ENCODE measurements around the gene CIAO1.
"Not testable (repeated sequence)": the region's sequence is repeated elsewhere in the genome, so short reads cannot be mapped to it uniquely, and the experiment has no call there.

Gene CIAO1

DNA sequence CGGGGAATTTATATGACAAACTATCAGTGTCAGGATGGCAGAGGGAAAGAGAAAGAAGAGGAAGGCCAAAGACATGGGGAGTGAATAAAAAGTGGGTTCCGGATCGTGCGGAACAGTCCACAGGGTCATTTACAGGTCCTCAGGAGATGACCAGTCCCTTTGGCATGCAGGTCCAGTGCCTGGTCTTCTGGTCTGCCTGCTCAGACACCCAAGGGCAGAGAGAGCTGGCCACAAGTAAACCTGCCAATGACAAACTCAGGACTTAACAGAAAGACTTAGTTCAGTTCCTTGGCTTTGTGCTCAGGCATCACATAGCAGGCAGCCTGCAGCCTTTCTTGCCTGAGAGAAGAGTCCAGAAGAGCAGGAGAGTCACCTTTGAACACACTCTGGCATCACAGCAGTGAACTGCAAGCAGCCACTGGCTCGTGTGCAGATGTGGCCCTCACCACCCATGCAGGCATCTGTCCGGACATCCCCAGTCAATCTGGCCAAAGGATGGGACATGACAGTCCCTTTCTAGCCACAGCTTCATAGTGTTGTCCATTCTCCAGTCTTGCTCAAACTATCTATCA, 14.2 kb upstream of the CIAO1 start:
- DNase-seq: peak; percentile 72

DNA sequence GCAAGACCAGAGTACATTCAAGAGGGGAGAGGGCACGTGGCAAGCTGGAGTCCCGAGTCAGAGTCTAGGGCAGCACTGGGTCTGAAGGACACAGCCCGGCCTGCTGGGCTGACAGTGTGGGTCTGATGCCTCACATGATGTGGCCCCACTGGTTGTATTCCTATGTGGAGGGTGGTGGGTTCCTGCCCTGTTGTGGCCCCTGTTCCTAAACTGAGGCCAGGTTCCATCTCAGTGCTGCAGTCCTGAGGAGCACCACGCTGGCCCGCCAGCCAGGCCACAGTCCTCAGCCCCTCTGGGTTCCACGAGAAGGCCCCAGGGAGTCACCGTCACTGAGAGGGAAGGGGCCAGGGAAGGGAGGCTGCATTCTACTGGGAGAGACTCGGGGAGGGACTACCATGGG, 13.5 kb upstream of the CIAO1 start:
- no peak for DNase-seq

DNA sequence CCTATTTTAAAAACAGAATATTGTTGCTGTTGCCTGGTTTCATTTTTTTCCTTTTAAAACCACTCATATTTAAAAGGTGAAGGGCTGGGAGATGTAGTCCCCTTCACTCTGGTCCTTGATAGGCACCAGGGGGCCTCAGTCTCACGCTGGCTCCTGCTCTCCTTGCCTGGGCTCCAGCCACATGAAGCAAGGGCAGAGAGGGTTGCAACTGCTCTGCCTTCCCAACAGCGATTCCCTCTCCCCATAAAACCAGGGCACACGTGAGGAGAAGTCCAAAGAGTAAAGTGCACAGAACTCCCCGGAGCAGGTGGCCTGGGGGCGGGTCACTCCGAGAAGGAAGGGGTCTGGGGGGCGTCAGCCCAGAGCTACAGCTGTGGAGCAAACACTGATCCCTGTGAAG, 13.0 kb upstream of the CIAO1 start:
- no peak for DNase-seq

DNA sequence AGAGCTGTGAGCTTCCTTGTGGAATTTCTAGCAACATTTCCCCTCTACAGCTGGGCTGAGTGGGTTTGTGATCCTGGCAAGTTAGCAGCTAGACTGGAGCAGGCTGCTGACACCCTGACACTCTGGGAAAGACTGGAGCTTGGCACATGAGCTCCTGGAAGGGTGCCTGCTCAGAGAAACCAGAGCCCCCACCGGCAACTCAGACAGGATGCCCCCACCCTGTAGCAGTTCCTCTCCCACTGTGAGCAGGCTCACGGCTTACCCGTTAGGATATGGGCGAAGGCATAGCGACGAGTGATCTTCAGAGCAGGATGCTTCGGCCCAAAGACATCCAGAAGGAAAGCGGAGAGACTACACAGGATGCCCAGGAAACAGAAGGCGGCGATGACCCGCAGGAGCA, 11.5 kb upstream of the CIAO1 start:
- no peak for DNase-seq

DNA sequence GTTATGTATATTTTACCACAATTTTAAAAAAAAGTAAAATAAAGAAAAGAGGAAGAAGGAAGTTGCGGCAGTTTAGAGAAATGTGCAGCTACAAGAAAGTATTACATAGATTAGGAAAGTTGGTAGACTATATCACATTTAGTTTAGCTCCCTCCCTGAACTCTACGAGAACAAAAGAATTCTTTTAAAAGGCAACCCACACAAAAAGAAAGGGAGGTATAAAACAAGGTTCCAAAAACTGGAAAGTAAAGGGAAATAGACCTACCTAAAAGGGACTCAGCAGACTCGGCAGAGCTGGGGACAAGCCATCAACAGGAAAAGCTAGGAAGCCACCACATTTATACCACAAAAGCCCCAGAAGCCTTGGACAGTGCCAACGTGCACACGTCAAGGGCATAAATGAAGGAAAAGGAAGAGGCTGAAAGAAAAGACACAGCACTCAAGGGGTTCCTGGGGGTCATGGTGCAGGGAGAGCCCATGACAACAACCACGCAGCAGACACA, 9.4 kb upstream of the CIAO1 start:
- no peak for DNase-seq

DNA sequence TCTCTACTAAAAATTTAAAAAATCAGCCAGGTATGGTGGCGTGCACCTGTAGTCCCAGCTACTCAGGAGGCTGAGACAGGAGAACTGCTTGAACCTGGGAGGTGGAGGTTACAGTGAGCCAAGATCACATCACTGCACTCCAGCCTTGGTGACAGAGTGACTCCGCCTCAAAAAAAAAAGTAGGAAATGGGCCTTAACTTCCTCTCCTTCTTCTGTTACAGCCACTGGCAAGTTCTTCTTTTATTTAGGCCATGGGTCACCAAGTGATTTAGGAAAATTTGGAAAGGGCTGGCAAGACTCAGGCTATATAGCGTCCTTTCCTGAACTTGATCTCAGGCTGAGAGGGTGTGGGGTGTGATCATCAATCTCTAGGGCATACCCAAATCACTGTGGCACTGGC, 8.3 kb upstream of the CIAO1 start:
- not testable (repeated sequence) for DNase-seq

DNA sequence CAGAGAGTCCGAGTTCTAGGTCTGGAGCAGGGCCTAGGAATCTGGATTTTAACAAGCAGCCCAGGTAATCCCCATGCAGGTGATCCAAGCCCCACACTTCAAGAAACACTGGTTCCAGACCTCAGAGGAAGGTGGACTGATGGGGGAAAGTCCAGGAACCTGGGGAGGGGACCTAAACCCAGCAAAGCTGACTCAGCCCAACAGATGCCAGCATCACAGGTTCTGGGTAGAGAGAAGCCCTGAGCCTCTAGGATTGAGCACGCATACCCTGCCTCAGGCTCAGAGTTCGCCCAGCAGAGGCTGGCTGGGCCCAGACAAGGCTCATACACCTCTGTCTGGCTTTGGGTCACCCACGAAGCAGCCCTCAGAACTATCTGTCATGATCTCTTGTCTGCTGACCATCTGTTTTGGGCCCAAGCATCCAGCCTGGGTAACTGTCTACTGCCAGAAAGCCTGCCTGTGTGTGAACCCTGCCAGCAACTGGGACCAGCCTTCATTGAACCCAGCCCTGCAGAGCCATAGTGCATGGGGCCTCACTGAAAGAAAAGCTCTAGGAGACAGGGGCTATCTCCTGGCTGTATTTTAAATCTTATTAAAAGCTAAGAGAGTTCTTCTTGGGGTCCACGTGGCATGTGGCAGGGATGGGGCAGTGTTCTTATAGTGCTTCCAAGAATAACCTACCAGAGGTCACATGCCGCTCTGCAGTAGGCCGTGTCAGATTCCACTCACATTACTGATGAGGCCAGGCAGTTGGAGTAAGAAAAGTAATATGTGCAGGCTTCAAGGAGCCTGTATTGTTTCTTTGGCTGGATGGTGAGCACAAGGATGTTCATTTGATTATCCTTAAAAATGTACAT, 7.6 kb upstream of the CIAO1 start:
- no peak for DNase-seq

DNA sequence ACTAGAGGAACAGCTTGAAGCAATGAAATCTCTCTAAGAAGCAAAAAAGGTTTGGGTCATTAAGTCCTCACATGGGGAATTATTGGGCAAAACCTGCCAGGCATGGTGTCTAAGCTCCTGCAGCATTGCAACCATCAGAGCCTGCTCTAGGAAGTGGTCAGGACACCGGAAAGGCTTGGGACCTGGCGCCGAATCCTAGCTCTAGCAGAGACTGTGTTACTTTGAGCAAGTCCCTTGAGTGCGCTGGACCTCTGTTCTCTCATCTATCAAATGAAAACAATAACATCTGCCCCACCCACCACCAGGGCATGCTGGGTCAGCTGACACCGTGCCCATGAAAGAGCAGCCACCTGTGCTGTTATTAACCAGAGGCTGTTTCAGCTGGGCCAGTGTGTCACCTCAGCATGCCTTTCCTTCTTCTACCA, 6.5 kb upstream of the CIAO1 start:
- DNase-seq: no peak

DNA sequence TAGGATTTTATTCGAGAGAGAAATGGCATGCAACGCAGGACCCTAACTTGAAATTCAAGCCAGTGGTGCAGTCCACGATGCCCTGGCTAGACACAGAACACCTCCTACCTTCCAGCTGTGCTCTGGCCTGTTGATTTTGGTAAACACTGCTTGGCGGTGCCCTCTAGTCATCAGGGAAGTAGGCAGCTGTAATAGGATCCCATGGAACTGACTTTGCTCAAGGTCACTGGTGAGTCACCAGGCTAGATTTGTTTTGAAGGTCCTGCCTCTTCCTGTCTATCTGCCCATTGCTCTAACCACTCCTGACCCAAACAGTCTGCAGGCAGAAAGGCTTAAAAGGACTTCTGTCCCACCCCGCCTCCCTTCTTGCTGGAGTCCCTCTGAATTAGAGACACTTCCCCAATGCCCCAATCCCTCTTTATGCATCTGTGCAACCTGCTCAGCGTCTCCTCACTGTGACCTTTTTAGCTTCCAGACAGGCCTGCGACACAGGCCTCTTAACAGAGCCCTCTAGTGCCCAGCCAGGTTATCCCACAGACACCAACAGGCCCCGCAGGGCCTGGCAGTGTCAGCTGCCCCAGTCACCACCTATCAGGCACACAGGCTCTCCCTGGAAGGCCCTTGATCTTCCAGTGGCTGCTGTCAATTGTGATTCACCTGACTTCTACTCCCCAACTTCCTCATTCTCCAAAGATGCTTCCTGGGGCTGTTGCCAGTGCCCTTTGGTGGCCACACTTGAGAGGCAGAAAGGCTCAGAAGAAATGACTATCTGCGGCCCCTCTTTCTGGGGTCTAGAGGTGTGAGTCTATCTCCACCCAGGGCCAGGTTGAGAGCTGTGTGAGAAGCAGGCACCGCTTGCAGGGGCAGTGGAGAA, 5.4 kb upstream of the CIAO1 start:
- DNase-seq: peak; percentile 54

DNA sequence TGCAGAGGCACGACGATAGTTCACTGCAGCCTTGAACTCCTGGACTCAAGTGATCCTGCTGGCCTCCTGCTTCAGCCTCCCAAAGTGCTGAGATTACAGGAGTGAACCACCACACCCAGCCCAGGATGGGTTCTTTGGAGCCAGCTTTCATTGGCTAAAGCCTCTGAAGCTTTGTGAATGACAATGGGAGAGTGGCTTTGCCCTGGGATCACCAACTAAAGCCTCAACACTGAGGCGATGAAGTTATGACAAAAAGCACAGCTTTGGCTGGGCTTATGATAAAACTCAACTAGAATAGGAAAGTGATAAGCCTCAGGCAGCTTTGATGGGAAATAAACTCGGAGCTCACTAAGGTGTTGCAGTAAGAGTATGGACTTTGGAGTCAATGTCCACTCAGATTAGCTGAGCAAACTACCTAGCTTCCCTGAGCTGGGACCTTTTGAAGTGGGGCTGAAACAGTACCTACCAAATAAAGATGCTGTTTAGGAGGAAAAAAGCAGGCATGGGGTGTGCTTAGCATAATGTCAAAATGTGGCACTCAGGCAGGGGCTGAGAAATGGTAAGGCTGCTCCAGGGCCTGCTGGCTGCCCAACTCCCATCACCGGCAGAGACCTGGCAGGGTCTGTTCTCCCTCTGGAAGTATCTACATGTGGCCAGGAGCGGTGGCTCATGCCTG, 4.6 kb upstream of the CIAO1 start:
- no peak for DNase-seq

DNA sequence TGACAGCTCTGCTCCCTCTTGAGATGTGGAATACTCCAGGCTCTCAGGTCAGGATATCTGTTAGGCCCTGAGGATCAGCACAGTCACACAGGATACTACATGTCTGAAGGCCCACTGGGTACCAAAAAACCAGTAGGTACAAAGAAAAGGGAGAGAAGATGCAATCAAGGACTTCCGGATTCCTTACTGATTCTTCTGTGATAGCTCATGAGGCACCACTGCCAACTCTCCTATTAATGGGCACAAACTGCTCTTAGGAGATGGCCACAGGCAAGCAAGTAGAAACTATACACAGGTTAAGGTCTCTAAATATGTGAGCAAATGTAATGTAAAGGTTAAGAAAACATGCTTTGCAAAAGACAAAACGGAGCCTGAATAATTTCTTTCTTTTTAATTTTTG, 3.7 kb upstream of the CIAO1 start:
- DNase-seq: no peak

DNA sequence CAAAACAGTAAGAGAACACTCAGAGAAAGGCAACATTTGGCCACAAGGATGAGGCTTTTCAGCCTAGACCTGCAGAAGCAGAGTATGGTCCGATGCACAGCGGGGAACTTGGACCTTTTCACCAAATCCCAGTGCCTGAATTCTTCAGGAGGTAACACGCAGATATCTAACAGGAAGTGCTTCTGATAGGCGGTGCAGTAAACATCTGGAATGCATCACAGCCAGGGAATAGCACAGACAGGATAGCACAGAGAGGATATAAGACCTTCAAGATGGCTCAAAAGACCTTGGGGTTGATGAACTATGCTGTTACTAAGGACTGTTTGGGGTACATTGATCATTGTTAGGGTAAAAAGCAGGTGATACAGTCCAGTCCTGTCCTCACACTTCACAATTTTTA, 1.9 kb upstream of the CIAO1 start:
- DNase-seq: no peak

DNA sequence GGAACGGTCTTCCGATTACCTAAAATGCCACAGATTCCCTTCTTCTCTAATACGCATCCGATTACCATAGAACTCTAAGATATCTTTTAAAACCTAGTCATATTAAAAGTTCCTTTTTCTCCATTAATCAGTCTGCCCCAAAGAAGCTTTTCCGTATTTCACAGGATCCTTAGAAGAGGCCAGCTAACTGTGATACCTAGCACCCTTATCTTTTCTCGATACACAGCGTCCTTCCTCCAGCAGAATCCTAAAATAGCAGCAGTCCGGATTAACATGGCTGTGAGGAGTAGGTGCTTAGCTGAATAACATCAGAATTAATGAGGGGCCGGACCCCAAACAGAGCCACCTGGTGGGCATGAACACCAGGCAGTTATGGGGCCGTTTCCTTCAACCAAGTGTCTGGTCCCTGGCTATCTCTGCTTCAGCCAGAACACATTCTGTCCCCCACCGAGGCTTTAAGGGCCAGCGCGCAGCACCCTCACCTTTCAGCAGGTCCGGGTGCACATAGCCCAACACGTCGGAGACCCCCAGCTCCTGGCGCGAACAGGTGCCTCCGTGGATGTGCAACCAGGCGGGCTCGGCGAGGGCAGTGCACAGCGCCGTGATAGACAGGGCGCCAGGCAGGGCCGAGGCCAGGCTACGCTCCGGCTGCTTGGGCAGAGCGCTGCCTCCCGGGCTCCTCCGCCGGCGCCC, 1.2 kb upstream of the CIAO1 start:
- peak; percentile 60 for DNase-seq

DNA sequence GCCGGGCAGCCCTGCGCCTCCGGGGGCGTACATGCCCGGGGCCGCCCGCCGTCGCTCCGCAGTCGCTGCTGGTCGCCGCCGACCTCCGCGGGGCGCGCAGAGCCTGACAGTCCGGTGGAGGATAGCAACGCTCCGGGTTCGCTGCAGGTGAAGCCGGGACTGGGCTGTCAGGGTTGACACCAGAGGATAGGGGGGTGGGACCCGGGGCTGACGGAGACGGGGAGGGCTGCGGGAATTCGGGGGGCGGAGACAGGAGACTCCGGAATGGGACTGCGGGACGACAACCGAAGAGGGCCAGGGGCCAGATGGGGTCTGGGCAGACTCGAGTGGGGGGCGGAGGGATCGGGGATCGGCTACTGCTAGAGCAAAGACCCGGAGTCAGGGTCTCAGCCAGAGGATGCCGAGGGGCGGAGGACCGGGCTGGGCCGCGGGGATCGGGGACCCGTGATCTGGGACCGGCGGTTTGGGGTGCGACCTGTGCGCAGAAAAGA, 631 bp upstream of the CIAO1 start:
- DNase-seq: peak; percentile 68

DNA sequence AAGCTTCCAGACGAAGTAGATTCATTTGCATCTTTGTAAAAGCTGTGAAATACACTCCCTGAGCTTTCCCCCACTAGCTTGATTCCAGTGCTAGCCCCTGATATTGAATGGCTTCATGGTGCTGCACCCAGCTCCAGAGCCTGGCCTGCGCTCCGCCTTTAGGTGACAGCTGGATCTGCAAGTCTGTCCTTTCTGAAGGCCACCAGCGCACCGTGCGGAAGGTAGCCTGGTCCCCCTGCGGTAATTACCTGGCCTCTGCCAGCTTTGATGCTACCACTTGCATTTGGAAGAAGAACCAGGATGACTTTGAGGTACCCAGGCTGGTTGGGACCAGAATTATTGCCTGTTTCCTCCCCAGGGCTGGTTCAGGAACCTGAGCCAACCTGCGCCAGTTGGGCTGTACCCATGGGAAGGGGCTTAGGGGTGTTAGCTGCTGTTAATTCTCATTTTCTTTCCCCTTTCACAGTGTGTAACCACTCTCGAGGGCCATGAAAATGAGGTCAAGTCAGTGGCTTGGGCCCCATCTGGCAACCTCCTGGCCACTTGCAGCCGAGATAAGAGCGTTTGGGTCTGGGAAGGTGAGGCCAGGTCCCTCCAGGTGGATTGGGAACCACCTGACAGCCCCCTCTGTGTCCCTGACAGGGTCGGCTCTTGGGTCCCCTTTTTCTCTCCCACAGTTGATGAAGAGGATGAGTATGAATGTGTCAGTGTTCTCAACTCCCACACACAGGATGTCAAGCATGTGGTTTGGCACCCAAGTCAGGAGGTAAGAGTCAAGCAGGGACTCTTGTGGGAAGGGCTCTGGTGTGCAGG, 1.3 kb downstream of the CIAO1 start:
- DNase-seq: peak; percentile 57

DNA sequence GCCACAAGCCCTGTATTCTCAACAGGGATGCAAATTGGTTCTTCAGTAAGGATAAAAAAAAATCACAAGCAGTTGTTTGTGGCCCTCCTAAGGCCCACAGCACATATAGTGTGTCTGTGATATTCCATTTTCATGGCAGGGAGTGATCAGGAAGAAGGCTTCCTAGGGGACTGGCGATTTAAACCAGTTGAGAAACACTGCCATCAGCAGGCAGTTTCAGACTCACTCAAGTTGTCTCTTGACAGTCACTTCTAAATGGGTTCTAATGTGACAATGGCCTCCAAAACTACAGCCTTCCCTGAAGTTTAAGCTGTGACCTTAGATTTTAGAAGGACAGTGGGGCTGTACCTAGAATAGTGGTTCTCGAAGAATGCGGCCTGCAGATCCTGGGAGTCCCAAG, 6.0 kb downstream of the CIAO1 start:
- DNase-seq: no peak

DNA sequence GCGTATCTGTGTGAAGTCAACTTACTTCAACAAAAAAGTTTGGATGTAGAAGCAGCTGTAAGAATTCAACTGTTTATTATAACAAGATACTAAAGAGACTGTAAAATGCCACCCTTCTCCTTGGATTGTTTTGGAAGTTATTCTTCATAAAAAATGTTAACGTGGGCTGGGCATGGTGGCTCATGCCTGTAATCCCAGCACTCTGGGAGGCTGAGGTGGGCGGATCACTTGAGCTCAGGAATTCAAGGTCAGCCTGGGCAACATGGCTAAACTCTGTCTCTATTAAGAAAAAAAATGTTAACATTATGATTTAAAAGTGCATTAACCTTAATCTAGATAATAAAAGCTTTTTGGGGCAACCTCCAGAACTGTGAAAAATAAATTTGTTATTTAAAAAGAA, 7.7 kb downstream of the CIAO1 start:
- no peak for DNase-seq

DNA sequence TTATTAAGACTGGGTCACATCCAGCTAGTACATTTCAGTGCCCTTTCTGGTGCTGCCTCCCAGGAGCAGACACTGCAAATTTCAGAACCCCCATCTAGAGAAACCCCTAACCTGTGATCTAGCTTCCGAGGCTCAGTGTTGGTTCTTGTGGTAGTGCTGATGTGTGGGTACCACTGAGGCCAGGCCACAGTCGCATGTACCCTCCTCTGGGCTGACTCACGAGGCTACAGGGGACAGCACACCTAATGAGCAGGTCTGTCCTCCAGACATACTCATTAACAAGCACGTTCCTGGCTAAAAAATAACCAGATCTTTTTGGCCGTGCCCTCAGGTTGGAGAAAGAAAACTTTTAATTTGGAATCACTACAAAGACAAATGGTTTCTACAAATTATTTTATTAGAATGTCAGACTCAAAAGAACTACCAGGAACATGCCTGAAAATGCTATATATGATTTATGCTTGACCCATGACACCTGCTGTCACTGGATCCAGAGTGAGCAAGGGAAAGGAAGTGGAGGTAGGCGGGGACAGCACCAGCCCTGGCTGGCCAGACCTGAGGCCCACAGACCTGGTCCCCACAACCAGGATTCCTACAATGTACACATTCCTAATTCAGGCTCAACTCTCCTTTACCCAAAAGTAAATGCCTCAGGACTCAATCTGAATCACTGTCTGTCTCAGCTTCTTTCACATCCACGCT, 8.5 kb downstream of the CIAO1 start:
- DNase-seq: no peak

DNA sequence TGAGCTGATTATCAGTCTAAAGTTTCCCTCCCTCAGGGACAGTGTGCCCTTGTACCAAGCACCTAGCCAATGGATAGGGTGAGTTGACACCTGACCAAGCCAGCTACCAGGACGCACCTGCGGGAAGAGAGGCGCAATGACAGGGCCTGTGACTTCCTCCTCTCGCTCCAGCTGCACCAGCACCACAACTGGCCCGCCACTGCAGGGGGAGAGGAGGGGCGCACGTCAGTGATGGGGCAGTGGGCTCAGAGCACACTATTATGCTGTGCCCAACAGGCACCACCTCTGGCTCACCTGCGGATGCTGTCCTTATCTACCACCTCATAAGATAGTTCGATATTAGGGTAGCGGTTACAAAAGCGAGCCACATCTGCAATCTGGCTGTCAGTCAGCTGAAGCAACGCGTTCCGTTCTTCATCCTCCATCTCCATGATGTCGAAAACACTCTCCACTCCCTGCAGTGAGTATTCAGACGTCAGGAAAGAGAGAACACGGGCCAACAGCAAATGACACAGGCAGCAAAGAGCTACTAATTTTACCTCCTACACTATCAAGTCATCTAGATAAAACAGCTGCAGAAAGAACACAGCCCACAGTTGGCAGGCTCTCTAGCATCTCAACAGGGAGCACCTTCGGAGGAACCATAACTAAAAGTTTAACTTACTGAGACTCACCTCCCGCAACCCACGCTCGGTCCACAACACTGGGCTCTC, 10.9 kb downstream of the CIAO1 start:
- DNase-seq: no peak
